Thyroid gland (tissue), 4 donors: ENCODE measurements around the gene PGM5.

Source experiments
- CTCF ChIP-seq, 6 experiments: fragments of 200-600 bp in 3 of 6; fragments of 450-650 bp in 3 of 6; sonication (generic) in 3 of 6; IDR thresholded peaks; one replicate each; pipeline ENCODE4 v1.5.1; 2016 to 2019; ENCODE audit warnings: antibody characterized with exemption in 6 of 6, mild to moderate bottlenecking in 2 of 6, inconsistent platforms in 1 of 6, moderate library complexity in 1 of 6
- POLR2A ChIP-seq, 2 donors: fragments of 450-650 bp; IDR thresholded peaks; one replicate each; pipeline ENCODE4 v1.6.1; 2017; ENCODE audit warnings: antibody characterized with exemption in 2 of 2, mild to moderate bottlenecking in 2 of 2, moderate library complexity in 1 of 2

GRCh38 chr9:68506551-68506950 is 150.1 kb downstream of the PGM5 start:
- TF ChIP-seq CTCF (IDR thresholded peaks at IDR 0.05) = no peak
- no peak for TF ChIP-seq POLR2A (IDR thresholded peaks at IDR 0.05)
